NK-92 (cell line): ENCODE results near the gene KIF21B.

ENCODE experiments used
- DNase-seq: peaks from one replicate; lab custom pipeline; 2025; ENCODE audit not compliant: unreplicated experiment; lab: John Stamatoyannopoulos, UW

Gene KIF21B, protein sequence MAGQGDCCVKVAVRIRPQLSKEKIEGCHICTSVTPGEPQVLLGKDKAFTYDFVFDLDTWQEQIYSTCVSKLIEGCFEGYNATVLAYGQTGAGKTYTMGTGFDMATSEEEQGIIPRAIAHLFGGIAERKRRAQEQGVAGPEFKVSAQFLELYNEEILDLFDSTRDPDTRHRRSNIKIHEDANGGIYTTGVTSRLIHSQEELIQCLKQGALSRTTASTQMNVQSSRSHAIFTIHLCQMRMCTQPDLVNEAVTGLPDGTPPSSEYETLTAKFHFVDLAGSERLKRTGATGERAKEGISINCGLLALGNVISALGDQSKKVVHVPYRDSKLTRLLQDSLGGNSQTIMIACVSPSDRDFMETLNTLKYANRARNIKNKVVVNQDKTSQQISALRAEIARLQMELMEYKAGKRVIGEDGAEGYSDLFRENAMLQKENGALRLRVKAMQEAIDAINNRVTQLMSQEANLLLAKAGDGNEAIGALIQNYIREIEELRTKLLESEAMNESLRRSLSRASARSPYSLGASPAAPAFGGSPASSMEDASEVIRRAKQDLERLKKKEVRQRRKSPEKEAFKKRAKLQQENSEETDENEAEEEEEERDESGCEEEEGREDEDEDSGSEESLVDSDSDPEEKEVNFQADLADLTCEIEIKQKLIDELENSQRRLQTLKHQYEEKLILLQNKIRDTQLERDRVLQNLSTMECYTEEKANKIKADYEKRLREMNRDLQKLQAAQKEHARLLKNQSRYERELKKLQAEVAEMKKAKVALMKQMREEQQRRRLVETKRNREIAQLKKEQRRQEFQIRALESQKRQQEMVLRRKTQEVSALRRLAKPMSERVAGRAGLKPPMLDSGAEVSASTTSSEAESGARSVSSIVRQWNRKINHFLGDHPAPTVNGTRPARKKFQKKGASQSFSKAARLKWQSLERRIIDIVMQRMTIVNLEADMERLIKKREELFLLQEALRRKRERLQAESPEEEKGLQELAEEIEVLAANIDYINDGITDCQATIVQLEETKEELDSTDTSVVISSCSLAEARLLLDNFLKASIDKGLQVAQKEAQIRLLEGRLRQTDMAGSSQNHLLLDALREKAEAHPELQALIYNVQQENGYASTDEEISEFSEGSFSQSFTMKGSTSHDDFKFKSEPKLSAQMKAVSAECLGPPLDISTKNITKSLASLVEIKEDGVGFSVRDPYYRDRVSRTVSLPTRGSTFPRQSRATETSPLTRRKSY (N-terminal part only)

GRCh38 chr1:201023517-201023902, at the start of gene KIF21B:
TSS of gene KIF21B (minus strand) at chr1:201023714. CDS start at chr1:201023383, 331 bp downstream.
- DNase-seq, result no peak

GRCh38 chr1:201072922-201073321, 49.4 kb upstream of the KIF21B start:
- DNase-seq, result no peak

- DNase-seq, result no peak
These were observed 48.6 kb upstream of the KIF21B start for GRCh38 chr1:201072149-201072548.

DNA sequence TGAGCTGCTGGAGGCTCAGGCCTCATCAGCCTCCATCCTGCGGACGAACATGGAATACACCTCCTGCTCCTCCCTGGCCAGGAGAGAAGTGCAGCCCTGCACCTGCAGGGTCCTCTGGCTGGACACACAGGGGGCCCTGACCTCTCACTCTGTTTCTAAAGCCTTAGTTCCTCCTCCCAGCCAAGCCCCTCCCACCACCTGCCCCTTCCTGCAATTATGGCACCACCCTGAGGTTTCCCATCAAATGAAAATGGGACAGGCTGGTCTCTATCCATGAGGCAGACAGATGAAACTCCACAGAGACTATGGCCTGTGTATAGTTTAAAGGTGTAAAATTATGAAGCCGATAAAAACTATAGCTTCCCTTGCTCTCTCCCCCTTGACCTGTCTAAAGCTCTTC, 46.1 kb upstream of the KIF21B start:
- DNase-seq, result no peak

DNA sequence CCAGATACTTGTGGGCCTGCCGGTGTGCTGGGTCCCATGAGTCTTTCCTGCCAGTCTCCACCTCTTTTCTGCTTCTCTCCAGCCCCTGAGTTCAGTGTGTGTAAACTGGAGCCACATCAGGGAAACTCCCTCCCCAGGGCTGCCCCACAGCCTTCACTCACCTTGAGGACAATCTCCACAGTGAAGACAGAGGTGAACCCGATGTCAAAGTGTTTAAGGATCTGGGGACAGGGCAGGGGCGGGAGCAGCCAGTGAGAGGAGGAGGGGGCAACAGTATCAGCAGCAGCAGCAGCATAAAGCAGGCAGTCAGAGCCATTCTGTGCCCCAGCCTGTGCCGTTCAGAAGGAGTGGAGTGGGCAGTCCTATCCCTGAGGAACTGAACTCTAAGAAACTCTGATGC, 45.5 kb upstream of the KIF21B start:
- DNase-seq, result no peak

DNA sequence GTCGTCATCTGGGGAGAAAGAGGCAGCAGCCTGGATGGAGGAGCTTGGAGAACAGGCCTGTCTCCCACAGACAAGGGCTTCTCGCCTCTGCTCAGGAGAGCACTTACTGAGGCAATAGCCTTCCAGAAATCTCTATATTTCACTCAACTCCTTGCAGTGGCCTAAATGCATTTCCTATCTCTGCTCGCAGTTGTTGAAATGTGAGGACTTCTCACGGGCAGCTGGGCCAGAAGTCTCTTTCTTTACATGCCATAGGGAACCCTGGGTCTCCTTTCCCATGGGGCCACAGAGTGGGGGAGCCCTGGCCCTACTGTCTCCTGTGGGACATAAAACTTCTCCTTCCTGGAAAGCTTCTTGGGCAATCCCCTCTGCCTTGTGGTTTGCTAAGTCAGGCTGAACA, 43.5 kb upstream of the KIF21B start:
- DNase-seq, result no peak

GRCh38 chr1:201065686-201066085, 42.2 kb upstream of the KIF21B start:
- DNase-seq, result no peak

DNA sequence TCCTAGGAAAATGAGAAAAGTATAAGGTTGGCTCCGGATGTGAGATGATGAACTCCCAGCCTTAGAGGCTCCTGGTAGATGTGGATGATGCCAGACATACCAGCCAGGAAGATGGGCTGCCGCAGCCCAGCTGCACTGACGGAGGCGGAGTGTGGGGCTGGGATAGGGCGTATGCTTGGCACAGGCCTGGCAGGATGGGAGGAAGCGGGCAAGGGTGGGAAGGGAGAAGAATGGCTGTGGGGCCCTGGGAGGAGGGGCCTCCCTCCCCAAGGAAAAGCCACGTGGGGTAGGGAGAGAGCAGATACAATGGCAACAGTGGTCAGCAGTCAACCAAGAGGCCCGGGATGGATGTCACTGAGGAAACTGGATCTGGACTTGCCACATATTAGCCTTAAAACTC, 41.3 kb upstream of the KIF21B start:
- DNase-seq, result no peak

- no peak for DNase-seq
These were observed 39.6 kb upstream of the KIF21B start for GRCh38 chr1:201063145-201063544.

DNA sequence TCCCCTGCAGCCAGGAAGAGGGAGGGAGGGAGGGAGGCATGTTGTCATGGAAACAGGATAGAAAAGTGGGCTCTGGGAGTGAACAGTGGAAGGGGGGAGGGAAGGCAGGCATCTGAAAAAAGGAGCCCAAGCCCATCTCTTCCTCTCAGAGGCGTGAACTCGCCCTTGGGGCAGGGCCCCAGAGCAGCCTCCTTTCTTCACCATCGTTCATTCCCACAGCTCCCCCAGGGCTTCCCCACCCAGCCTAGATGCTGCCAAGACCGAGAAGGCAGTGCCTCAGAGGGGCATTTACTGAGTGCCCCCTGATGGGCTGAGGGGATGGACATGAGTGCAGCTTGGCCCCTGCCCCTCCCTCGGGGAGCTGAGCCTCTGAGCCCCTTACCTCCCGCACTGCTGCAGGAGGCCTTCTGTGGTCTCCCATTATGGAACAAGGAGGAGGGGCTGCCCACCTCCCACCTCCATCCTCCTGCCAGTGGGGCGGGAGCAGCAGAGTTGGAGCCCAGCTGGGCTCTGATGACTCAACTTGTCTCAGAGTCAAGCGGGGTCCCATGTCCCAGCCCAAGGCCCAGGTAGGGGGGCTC, 39.1 kb upstream of the KIF21B start:
- no peak for DNase-seq

DNA sequence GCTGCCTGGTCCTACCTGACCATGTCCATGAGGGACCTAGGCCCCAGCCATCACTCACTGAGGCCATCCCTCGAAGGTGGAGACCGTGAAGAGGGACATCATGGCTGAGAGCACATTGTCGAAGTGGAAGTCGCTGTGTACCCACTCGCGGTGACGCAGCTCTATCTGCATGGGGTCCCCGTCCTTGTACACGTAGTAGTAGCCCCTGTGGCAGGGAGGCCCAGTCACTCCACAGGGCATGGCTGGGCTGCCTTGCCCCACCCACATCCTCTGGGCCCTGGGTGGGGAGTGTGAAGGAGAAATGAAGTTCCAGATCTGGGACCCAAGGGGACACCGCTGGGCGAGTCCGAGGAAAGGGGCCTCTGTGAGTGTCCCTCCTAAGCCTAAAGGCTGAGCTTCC, 38.4 kb upstream of the KIF21B start:
- no peak for DNase-seq

- DNase-seq, result no peak
These were observed 37.5 kb upstream of the KIF21B start for GRCh38 chr1:201061049-201061448.

GRCh38 chr1:201060586-201060985, 37.1 kb upstream of the KIF21B start:
- DNase-seq, result no peak

GRCh38 chr1:201059871-201060555, 36.5 kb upstream of the KIF21B start:
- DNase-seq, result no peak

DNA sequence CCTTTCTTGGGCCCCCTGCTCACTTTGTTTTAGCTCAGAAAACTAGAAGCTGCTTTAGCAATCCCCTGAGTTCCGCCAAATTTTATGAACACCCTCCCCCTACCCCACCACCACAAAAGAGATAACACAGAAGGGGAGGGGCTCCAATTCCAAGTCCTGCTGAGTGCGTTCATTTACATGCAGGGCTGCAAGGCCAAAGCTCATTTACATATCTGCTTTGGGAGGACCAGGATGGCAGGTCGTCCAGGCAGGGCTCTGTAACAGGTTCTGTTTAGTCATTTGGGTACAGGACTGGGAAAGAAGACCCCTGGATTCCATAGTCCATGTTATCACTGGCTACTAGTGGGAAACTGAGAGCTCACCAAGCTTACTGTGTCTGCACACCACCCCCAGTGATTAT, 35.9 kb upstream of the KIF21B start:
- no peak for DNase-seq

DNA sequence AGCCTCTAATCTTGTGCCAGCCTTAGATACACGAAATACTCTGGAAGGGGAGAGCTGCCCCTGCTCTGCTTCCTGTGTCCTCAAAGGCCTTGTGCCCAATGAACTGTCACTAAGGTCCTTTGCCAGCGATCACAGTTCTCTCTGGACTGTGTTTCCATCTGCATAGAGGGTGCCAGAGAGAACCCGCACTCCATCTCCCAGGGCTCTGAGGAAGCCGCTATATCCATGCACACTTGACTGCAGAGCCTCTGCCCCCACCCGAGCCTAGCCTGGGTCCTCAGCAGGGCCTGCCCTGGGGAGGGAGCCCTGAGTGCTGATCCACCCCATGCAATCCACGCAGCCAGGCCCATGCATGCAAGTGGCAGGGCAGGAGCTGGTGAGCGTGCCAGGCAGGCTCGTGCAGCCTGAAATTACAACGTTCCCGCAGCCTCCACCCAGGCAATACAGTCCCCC, 30.6 kb upstream of the KIF21B start:
- DNase-seq, result no peak

DNA sequence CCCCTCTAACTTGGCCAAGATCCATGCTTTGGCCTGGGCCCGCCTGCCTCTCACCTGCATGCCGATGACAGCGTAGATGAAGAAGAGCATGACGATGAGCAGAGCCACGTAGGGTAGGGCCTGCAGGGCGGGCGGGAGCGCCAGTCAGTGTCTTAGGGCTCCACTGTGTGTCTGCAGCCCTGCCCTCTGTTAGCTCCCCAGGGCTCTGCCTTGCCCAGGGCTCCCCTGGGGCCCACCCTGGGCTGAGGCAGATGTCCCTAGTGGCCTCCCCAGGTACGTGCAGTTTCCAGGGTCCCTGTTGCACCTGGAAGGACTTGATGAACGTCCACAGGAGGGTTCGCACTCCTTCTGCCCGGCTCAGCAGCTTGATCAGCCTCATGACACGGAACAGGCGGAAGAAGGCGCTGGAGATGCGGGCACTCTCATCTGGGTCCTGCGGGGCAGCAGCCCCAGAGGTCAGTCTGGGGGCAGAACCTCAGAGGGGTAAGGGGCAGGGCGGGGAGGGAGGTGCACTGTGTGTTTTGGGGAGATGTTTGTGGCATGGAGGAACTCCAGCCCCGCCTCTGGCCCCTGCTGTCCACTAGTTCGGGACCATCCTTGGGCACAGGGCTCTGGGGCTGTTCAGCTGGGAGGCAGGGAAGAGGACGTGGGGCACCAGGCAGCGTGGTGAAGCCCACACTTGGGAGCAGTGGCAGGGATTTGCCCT, 29.8 kb upstream of the KIF21B start:
- no peak for DNase-seq

- no peak for DNase-seq
These were observed 27.9 kb upstream of the KIF21B start for GRCh38 chr1:201051399-201051798.

GRCh38 chr1:201050515-201051277, 27.2 kb upstream of the KIF21B start:
- no peak for DNase-seq
